Fibroblast of lung (primary cell): Measurements from ENCODE around the gene GPSM1.

Experiments
- CTCF ChIP-seq, 2 donors: IDR thresholded peaks in 1 of 2; conservative IDR thresholded peaks in 1 of 2; 1 replicate in 1 of 2; 2 replicates in 1 of 2; pipeline ENCODE4 v1.5.1; 2011 to 2012; ENCODE audit warnings: low read length in 2 of 2, control low read depth in 1 of 2, inconsistent platforms in 1 of 2, low read depth in 1 of 2, mild to moderate bottlenecking in 1 of 2
- EZH2 ChIP-seq: IDR thresholded peaks from 2 replicates; pipeline ENCODE4 v1.5.1; 2012; ENCODE audit warnings: low read length, control low read depth, mild to moderate bottlenecking; ENCODE audit errors: missing control alignments

- TF ChIP-seq CTCF (conservative IDR thresholded peaks at IDR 0.05 in 1 of 2, IDR thresholded peaks at IDR 0.05 in 1 of 2; ENCODE audit: low read depth in 1 of 2, low read length in 2 of 2) (no peak), EZH2 (no peak)
Observed at GRCh38 chr9:136381966-136382513, 54.7 kb downstream of the GPSM1 start.
